Common myeloid progenitor, CD34-positive (primary cell): ENCODE measurements around the gene LDB1.
A peak's percentile ranks its signal among the peaks of the same experiment; 100 is the strongest.

Source experiments
- CTCF ChIA-PET: fragments of 350-600 bp; sonication (Branson Sonifier 250); formaldehyde crosslinking; loops from one replicate; lab custom pipeline; 2021; ENCODE audit warnings: antibody characterized with exemption; lab: Charles Lee
- POLR2A ChIA-PET: fragments of 350-600 bp; sonication (Branson Sonifier 250); formaldehyde crosslinking; loops from one replicate; lab custom pipeline; 2021; ENCODE audit warnings: antibody characterized with exemption; lab: Charles Lee
- DNase-seq, 3 donors: peaks; one replicate each; pipeline versions ENCODE4 v3.0.0 to v3.0.0-alpha.2; 2013
- H3K27ac ChIP-seq, 2 experiments: 1 replicate in 1 of 2; 2 replicates in 1 of 2; pipeline ENCODE4 v1.7.0; 2013; ENCODE audit warnings: inconsistent platforms in 2 of 2, low read length in 2 of 2, mild to moderate bottlenecking in 2 of 2, low read depth in 1 of 2, moderate library complexity in 1 of 2; ENCODE audit not compliant: severe bottlenecking in 2 of 2, insufficient read depth in 1 of 2, poor library complexity in 1 of 2
- H3K27me3 ChIP-seq, 5 experiments: replicated peaks in 2 of 5; 1 replicate in 3 of 5; 2 replicates in 2 of 5; pipeline versions ENCODE4 v1.6.1 to v1.7.0; 2013; ENCODE audit warnings: low read length in 4 of 5, mild to moderate bottlenecking in 2 of 5, moderate library complexity in 2 of 5, inconsistent platforms in 1 of 5; ENCODE audit not compliant: insufficient read depth in 5 of 5, control insufficient read depth in 4 of 5
- H3K36me3 ChIP-seq, 4 experiments: 1 replicate in 2 of 4; 2 replicates in 2 of 4; pipeline versions ENCODE4 v1.6.1 to v1.7.0; 2013; ENCODE audit warnings: low read length in 3 of 4, control low read depth in 1 of 4, mild to moderate bottlenecking in 1 of 4; ENCODE audit not compliant: control insufficient read depth in 4 of 4, insufficient read depth in 4 of 4
- H3K4me1 ChIP-seq, 4 experiments: 1 replicate in 3 of 4; 2 replicates in 1 of 4; pipeline versions ENCODE4 v1.6.1 to v1.7.1; 2013; ENCODE audit warnings: low read length in 3 of 4, mild to moderate bottlenecking in 3 of 4, control low read depth in 1 of 4, inconsistent platforms in 1 of 4, moderate library complexity in 1 of 4; ENCODE audit not compliant: control insufficient read depth in 4 of 4, insufficient read depth in 4 of 4; ENCODE audit errors: control extremely low read depth in 1 of 4
- H3K4me3 ChIP-seq, 7 experiments: 1 replicate in 4 of 7; 2 replicates in 3 of 7; pipeline versions ENCODE4 v1.5.1 to v1.7.0; 2013; ENCODE audit warnings: mild to moderate bottlenecking in 7 of 7, low read length in 6 of 7, moderate library complexity in 6 of 7, inconsistent platforms in 2 of 7, low read depth in 2 of 7, control low read depth in 1 of 7; ENCODE audit not compliant: insufficient read depth in 4 of 7, control insufficient read depth in 1 of 7; ENCODE audit errors: extremely low read depth in 1 of 7
- H3K9me3 ChIP-seq, 5 experiments: 1 replicate in 4 of 5; 2 replicates in 1 of 5; pipeline versions ENCODE4 v1.6.1 to v1.7.1; 2013; ENCODE audit warnings: low read length in 4 of 5, mild to moderate bottlenecking in 2 of 5, inconsistent platforms in 1 of 5, low read depth in 1 of 5, moderate library complexity in 1 of 5; ENCODE audit not compliant: control insufficient read depth in 4 of 5, insufficient read depth in 2 of 5; ENCODE audit errors: control extremely low read depth in 1 of 5
- WGBS: methylation state at CpG from one replicate; pipeline ENCODE4 v1.1.5; 2013; ENCODE audit not compliant: insufficient coverage; 5-methylcytosine and 5-hydroxymethylcytosine counted together

Gene LDB1

DNA sequence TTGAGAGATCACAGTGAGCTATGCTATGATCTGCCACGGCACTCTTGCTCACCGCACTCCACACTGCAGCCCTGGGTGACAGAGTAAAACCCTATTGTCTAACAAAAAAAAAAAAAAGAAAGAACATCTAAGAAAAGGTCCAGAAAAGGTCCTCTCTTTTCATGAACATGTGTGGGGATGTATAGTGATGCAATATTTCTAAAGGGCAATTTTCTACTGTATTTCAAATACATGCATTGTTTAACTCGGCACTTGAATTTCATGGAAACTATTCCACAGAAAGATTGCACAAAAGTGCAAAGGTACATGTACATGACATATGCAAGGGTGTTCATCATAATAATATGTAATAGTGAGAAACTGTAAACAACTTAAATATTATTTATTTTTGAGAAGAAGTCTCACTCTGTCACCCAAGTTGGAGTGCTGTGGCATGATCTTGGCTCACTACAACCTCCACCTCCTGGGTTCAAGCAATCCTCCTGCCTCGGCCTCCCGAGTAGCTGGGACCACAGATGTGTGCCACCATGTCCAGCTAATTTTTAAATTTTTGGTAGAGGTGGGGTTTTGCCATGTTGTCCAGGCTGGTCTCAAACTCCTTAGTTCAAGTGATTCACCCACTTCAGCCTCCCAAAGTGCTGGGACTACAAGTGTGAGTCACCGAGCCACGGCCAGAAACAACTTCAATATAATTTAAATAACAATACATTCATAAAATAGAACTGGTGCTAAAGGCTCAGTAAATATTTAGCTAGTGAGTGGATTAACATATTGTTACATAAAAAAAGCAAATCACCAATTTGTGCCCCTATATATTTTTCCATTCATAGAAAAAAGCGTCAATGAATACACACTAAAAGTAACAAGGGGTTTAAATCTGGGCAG is 11.4 kb upstream of the LDB1 start:
- CTCF ChIA-PET = interaction anchor here (0.6 to 3.2 kb wide), 9 partner anchors 9 to 219 kb away, joined by 3 to 36 read pairs (median 5); no protein-coding TSS in a partner anchor

DNA sequence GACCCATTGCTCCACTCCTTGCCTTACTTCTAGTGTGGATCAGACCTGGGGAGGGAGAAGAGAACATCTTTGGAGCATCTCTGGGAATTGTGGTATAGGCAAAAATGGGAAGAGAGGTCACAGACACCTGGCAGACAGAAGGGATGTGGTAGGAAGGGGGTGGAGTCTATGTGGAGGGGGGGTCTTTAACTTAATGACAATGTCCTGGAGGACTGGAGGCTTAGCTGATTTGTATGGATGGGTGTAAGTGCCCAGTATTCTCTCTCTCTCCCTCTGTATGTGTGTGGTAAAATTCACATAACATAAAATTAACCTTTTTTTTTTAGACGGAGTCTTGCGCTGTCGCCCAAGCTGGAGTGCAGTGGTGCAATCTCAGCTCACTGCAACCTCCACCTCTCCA is 3.1 kb upstream of the LDB1 start:
- DNase-seq = no peak
- CTCF ChIA-PET = interaction anchor here (0.6 to 3.5 kb wide), 6 partner anchors 8 to 439 kb away, joined by 3 to 36 read pairs (median 5); partner anchors contain the start of gene PPRC1
- Histone ChIP-seq H3K4me1 (peaks cover 7 to 35% (median 26%) of the 10 kb centered on the region in 4 experiments), H3K27me3 (no peaks in the 10 kb centered on the region), H3K4me3 (no peak overlapping the region), H3K9me3 (no peaks in the 10 kb centered on the region), H3K36me3 (peaks cover 0 to 4% (median 0%) of the 10 kb centered on the region in 4 experiments), H3K27ac (no peak overlapping the region)
- 93% methylated on average over 2 of the region's 3 CpGs for WGBS
- POLR2A ChIA-PET = interaction anchor here (0.6 to 1.3 kb wide), 2 partner anchors 9 to 519 kb away, joined by 4 read pairs; partner anchors contain the start of gene PPRC1

More for the DNA sequence above, 11.4 kb upstream of the LDB1 start:
- POLR2A ChIA-PET = interaction anchor here (1.3 to 1.5 kb wide), 3 partner anchors 8 to 17 kb away, joined by 3 to 6 read pairs (median 4); partner anchors contain the start of gene LDB1
- no peak overlapping the region for H3K4me3 ChIP-seq
- peaks cover 0 to 4% (median 0%) of the 10 kb centered on the region in 4 experiments for H3K36me3 ChIP-seq
- no peaks in the 10 kb centered on the region for H3K9me3 ChIP-seq
- H3K27ac ChIP-seq = peak overlapping the region in 1 of 2 experiments; percentile 87
- H3K4me1 ChIP-seq = peaks cover 11 to 33% (median 18%) of the 10 kb centered on the region in 4 experiments
- DNase-seq = no peak
- WGBS = 100% methylated on average over 1 of the region's 8 CpGs
- H3K27me3 ChIP-seq = no peaks in the 10 kb centered on the region

DNA sequence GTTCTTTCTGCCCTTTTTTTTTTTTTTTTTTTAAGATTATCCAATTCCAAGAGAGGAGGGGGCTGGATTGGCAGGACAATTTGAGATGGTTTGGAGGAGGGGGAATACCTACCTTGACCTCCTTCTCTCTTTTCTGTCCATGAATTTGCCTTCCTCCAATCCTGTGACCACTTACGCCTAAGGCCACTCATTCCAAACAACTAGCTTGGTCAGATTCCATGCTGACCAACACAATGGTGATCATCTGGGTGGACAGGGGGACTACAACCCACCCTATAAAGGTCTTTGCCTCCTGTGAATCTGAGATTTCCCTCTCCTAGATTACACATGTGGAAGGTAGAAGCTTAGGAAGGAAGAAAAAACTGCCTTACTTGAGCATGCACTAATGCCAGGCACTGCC is 2.3 kb upstream of the LDB1 start:
- 80% methylated on average over 1 of the region's 1 CpG for WGBS
- H3K27ac ChIP-seq = no peak overlapping the region
- DNase-seq = no peak
- H3K36me3 ChIP-seq = peaks cover 0 to 4% (median 0%) of the 10 kb centered on the region in 4 experiments
- H3K4me1 ChIP-seq = peaks cover 10 to 42% (median 34%) of the 10 kb centered on the region in 4 experiments
- H3K4me3 ChIP-seq = no peak overlapping the region
- no peaks in the 10 kb centered on the region for H3K27me3 ChIP-seq
- ChIA-PET CTCF (interaction anchor here (0.7 to 3.5 kb wide), 4 partner anchors 9 to 28 kb away, joined by 3 to 36 read pairs (median 8); partner anchors contain the start of gene PPRC1), POLR2A (interaction anchor here (1.3 kb wide), 1 partner anchor 10 kb away, joined by 4 read pairs; the partner anchor contains the start of gene PPRC1)
- H3K9me3 ChIP-seq = no peaks in the 10 kb centered on the region

DNA sequence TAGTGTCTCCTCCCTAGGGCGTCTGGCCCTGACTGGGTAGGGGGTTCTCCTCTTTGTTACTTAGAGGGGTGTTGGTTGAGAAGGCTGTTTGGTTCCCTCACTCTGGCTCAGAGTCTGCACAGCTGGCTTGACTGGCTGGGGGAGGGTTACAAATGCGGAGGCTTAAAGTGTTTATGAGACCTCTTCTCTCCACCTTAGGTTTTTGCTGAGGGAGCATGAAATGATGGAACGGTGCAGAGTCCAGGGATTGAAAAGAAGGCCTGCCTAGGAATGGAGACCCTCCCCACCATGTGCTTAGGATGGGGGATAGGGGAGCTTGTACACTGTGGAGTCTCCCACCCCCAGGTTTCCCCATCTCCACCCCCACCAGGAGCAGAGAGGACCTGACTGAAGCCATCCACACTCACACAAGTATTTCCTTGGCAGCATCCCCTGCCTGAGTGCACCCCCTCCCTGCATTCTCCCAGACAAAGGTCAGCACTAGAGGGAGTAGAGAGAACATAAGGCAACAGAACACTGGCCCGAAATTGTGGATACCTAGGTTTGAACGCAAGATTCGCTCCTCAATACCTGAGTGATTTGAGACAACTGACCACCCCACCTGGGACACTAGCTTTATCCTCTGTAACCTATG is 1.7 kb upstream of the LDB1 start:
- Histone ChIP-seq H3K4me1 (peaks cover 10 to 48% (median 40%) of the 10 kb centered on the region in 4 experiments), H3K27me3 (no peaks in the 10 kb centered on the region), H3K9me3 (no peaks in the 10 kb centered on the region), H3K27ac (peak overlapping the region in 1 of 2 experiments; percentile 89), H3K36me3 (peaks cover 0 to 4% (median 0%) of the 10 kb centered on the region in 4 experiments), H3K4me3 (peak overlapping the region in 6 of 7 experiments; percentile 64 to 95 (median 87))
- POLR2A ChIA-PET = interaction anchor here (1.1 kb wide), 1 partner anchor 38 kb away, joined by 4 read pairs; no protein-coding TSS in a partner anchor
- peak in 2 of 3 donors; percentile 19 to 33 for DNase-seq
- CTCF ChIA-PET = interaction anchor here (1.3 to 3.5 kb wide), 4 partner anchors 9 to 49 kb away, joined by 3 to 36 read pairs (median 10); partner anchors contain the start of gene PPRC1
- 45% methylated on average over 2 of the region's 6 CpGs for WGBS

DNA sequence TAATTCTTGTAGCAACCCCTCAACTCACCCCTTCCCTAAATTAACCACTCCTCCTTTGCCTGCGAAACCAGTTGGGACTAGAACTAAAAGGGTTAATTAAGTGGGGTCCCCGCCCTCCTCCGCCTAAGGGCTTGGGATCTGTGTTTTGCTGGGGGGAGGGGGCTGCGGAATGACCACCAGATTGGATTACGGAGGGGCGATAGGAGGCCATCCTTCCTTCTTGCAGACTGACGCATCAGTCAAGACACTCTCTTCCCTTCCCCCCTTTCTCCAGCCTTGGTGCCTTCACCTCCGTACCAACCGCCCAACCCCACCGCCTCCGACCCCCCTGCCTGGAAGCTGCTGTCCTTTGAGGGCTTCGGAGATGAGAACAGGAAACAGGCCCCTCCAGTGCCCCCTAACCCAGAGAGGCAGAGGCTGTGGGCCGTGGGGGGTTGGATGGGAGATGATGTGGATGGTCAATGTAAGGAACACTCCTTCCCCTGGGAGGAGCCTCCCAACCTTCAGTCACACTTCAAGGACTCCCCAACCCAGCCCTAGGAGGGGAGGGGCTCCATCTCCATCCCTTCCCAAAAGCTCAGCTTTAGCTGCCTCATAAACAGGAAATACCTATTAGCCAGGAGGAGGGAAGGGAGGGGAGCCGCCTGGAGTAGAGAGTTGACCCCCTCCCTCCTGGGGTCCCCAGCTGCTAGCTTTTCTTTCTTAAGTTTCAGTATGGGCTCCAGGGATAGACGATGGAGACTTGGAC is 997 bp upstream of the LDB1 start:
- H3K27me3 ChIP-seq = no peaks in the 10 kb centered on the region
- H3K4me1 ChIP-seq = peaks cover 15 to 55% (median 46%) of the 10 kb centered on the region in 4 experiments
- peak overlapping the region; percentile 75 to 89 for H3K27ac ChIP-seq
- ChIA-PET POLR2A (interaction anchor here (1.1 kb wide), 1 partner anchor 39 kb away, joined by 4 read pairs; no protein-coding TSS in a partner anchor), CTCF (interaction anchor here (1.3 to 3.5 kb wide), 4 partner anchors 9 to 48 kb away, joined by 3 to 36 read pairs (median 10); partner anchors contain the start of gene PPRC1)
- H3K9me3 ChIP-seq = no peaks in the 10 kb centered on the region
- WGBS = 6% methylated on average over 4 of the region's 15 CpGs
- H3K36me3 ChIP-seq = peaks cover 0 to 4% (median 0%) of the 10 kb centered on the region in 4 experiments
- peak overlapping the region; percentile 64 to 95 (median 91) for H3K4me3 ChIP-seq
- peak in 2 of 3 donors; percentile 66 to 73 for DNase-seq
